HG03095 (cell line): ENCODE results near the gene CLIC4.
"Not testable (repeated sequence)": the region's sequence is repeated elsewhere in the genome, so short reads cannot be mapped to it uniquely, and the experiment has no call there.

Source experiments
- ATAC-seq: cut with Tn5 transposase; IDR thresholded peaks from one replicate; pipeline ENCODE4 v1.9.1; 2021; ENCODE audit warnings: moderate library complexity; ENCODE audit not compliant: unreplicated experiment

Gene CLIC4

GRCh38 chr1:24771574-24771973 is 26.3 kb downstream of the CLIC4 start:
- ATAC-seq, result no peak

- no peak for ATAC-seq
These were observed 28.4 kb downstream of the CLIC4 start for GRCh38 chr1:24773618-24774017.

GRCh38 chr1:24775348-24775747 is 30.1 kb downstream of the CLIC4 start:
- no peak for ATAC-seq

- no peak for ATAC-seq
These were observed 30.7 kb downstream of the CLIC4 start for GRCh38 chr1:24775916-24776315.

- ATAC-seq, result no peak
These were observed 31.6 kb downstream of the CLIC4 start for GRCh38 chr1:24776821-24777220.

GRCh38 chr1:24778141-24778540 is 32.9 kb downstream of the CLIC4 start:
- ATAC-seq, result no peak

- not testable (repeated sequence) for ATAC-seq
These were observed 34.0 kb downstream of the CLIC4 start for GRCh38 chr1:24779199-24779598.

- no peak for ATAC-seq
These were observed 34.6 kb downstream of the CLIC4 start for GRCh38 chr1:24779689-24780464.

GRCh38 chr1:24780626-24781025 is 35.4 kb downstream of the CLIC4 start:
- not testable (repeated sequence) for ATAC-seq

- ATAC-seq, result no peak
These were observed 37.4 kb downstream of the CLIC4 start for GRCh38 chr1:24782689-24783088.

GRCh38 chr1:24783713-24784112 is 38.5 kb downstream of the CLIC4 start:
- ATAC-seq, result no peak

GRCh38 chr1:24786191-24786590 is 40.9 kb downstream of the CLIC4 start:
- ATAC-seq, result no peak

GRCh38 chr1:24790490-24790889 is 45.2 kb downstream of the CLIC4 start:
- no peak for ATAC-seq

- no peak for ATAC-seq
These were observed 48.3 kb downstream of the CLIC4 start for GRCh38 chr1:24793447-24794129.

GRCh38 chr1:24794130-24794502 is 48.9 kb downstream of the CLIC4 start:
- ATAC-seq, result not testable (repeated sequence)

- ATAC-seq, result no peak
These were observed 50.0 kb downstream of the CLIC4 start for GRCh38 chr1:24795236-24795635.

GRCh38 chr1:24796524-24796923 is 51.3 kb downstream of the CLIC4 start:
- ATAC-seq, result no peak

- ATAC-seq, result not testable (repeated sequence)
These were observed 54.0 kb downstream of the CLIC4 start for GRCh38 chr1:24799242-24799641.

- no peak for ATAC-seq
These were observed 55.9 kb downstream of the CLIC4 start for GRCh38 chr1:24801176-24801575.

- no peak for ATAC-seq
These were observed 58.0 kb downstream of the CLIC4 start for GRCh38 chr1:24803220-24803619.

- no peak for ATAC-seq
These were observed 58.8 kb downstream of the CLIC4 start for GRCh38 chr1:24803987-24804530.
